Endothelial cell of umbilical vein (primary cell): Measurements from ENCODE around the gene SLC4A5. TPM values are rescaled to one million over a fixed set of nuclear protein-coding genes. Genes with fewer than 3 reads are reported as not detected.

ENCODE experiments used
- BruUV-seq: library from RNA; stranded (reverse); fragments of 400-500 nt; replicated peaks from 2 replicates; lab custom pipeline; 2021; lab: Mats Ljungman, UMichigan
- CTCF ChIA-PET: fragments of 300-600, 350-600 bp; sonication (Branson Sonifier 250); formaldehyde crosslinking; loops from one replicate; lab custom pipeline; 2021; ENCODE audit warnings: antibody characterized with exemption, inconsistent platforms; lab: Charles Lee
- POLR2A ChIA-PET: fragments of 300-600, 350-600 bp; sonication (Branson Sonifier 250); formaldehyde crosslinking; loops from one replicate; lab custom pipeline; 2021; ENCODE audit warnings: antibody characterized with exemption, inconsistent platforms; lab: Charles Lee
- DNase-seq: peaks from one replicate; pipeline ENCODE4 v3.0.0-alpha.2; 2011; ENCODE audit warnings: low read depth, low spot score
- FAIRE-seq: peaks from 2 replicates; lab custom pipeline; 2011; peaks lifted over from hg19 to GRCh38; lab: Jason Lieb, UNC
- H2AFZ ChIP-seq: 2 replicates; pipeline ENCODE4 v1.6.0; 2012; ENCODE audit warnings: low read depth, low read length, control low read depth, inconsistent platforms
- H3K27ac ChIP-seq: 2 replicates; pipeline ENCODE4 v1.5.1; 2011; ENCODE audit warnings: low read depth, mild to moderate bottlenecking, control low read depth, low read length, moderate library complexity; ENCODE audit not compliant: insufficient read depth
- H3K27me3 ChIP-seq, 2 experiments: 2 replicates each; pipeline versions ENCODE4 v1.6.0 to v1.6.1; 2011; ENCODE audit warnings: low read length in 2 of 2, mixed read lengths in 1 of 2; ENCODE audit not compliant: control insufficient read depth in 2 of 2, insufficient read depth in 2 of 2
- H3K36me3 ChIP-seq, 2 experiments: 2 replicates in 1 of 2; 3 replicates in 1 of 2; pipeline ENCODE4 v1.5.1; 2011; ENCODE audit warnings: low read length in 2 of 2, mild to moderate bottlenecking in 1 of 2, moderate library complexity in 1 of 2; ENCODE audit not compliant: control insufficient read depth in 2 of 2, insufficient read depth in 2 of 2; ENCODE audit errors: extremely low read depth in 1 of 2
- H3K4me1 ChIP-seq: 3 replicates; pipeline ENCODE4 v1.5.1; 2011; ENCODE audit warnings: mild to moderate bottlenecking, low read length; ENCODE audit not compliant: control insufficient read depth, insufficient read depth; ENCODE audit errors: extremely low read depth
- H3K4me2 ChIP-seq: 2 replicates; pipeline ENCODE4 v1.6.1; 2011; ENCODE audit warnings: low read length, control low read depth, mixed read lengths; ENCODE audit not compliant: insufficient read depth
- H3K4me3 ChIP-seq, 3 experiments: fragments of 200-600 bp in 1 of 3; sonication (generic), shearing (Covaris generic) in 1 of 3; replicated peaks in 1 of 3; 2 replicates each; pipeline ENCODE4 v1.5.1; 2011 to 2016; ENCODE audit warnings: control low read depth in 3 of 3, low read length in 3 of 3, mild to moderate bottlenecking in 2 of 3, inconsistent platforms in 1 of 3, low read depth in 1 of 3, moderate library complexity in 1 of 3; ENCODE audit not compliant: insufficient read depth in 1 of 3
- H3K79me2 ChIP-seq: 2 replicates; pipeline ENCODE4 v1.6.0; 2012; ENCODE audit warnings: low read length, inconsistent platforms; ENCODE audit not compliant: control insufficient read depth, insufficient read depth
- H3K9ac ChIP-seq: replicated peaks from 2 replicates; pipeline ENCODE3; 2011; ENCODE audit warnings: low read length, control low read depth; ENCODE audit not compliant: insufficient read depth; ENCODE audit errors: extremely low read depth
- H3K9me1 ChIP-seq: replicated peaks from 3 replicates; pipeline ENCODE4 v1.6.0; 2011; ENCODE audit warnings: mild to moderate bottlenecking, low read length; ENCODE audit not compliant: control insufficient read depth, insufficient read depth; ENCODE audit errors: extremely low read depth
- H3K9me3 ChIP-seq: replicated peaks from 2 replicates; pipeline ENCODE4 v1.5.1; 2012; ENCODE audit warnings: low read length, inconsistent platforms; ENCODE audit not compliant: control insufficient read depth, insufficient read depth
- H4K20me1 ChIP-seq: replicated peaks from 2 replicates; pipeline ENCODE3; 2011; ENCODE audit warnings: mild to moderate bottlenecking, low read length; ENCODE audit not compliant: control insufficient read depth, insufficient read depth; ENCODE audit errors: extremely low read depth
- EZH2 ChIP-seq: IDR thresholded peaks from 2 replicates; pipeline ENCODE4 v1.6.1; 2012; ENCODE audit warnings: borderline replicate concordance, low read depth, mild to moderate bottlenecking, moderate library complexity, low read length, inconsistent platforms; ENCODE audit not compliant: severe bottlenecking
- FOS ChIP-seq: IDR thresholded peaks from 2 replicates; pipeline ENCODE4 v1.6.1; 2011; ENCODE audit warnings: mild to moderate bottlenecking, low read length, moderate library complexity, borderline replicate concordance; ENCODE audit not compliant: insufficient read depth
- GATA2 ChIP-seq: IDR thresholded peaks from 2 replicates; pipeline ENCODE4 v1.7.0; 2011; ENCODE audit warnings: low read depth, mild to moderate bottlenecking, moderate library complexity, mixed read lengths, low read length; ENCODE audit not compliant: insufficient read length, insufficient read depth
- JUN ChIP-seq: IDR thresholded peaks from 2 replicates; pipeline ENCODE4 v1.6.1; 2011; ENCODE audit warnings: borderline replicate concordance, low read depth; ENCODE audit not compliant: insufficient read length, insufficient read depth
- MAX ChIP-seq: IDR thresholded peaks from 2 replicates; pipeline ENCODE4 v1.6.1; 2011; ENCODE audit not compliant: insufficient read depth, insufficient read length
- MYC ChIP-seq: IDR thresholded peaks from one replicate; pipeline ENCODE4 v1.6.1; 2011; ENCODE audit warnings: mild to moderate bottlenecking, low read depth, low read length
- POLR2A ChIP-seq: IDR thresholded peaks from 2 replicates; pipeline ENCODE4 v1.6.1; 2012; ENCODE audit warnings: low read depth, mild to moderate bottlenecking, control low read depth, low read length
- POLR2AphosphoS5 ChIP-seq: IDR thresholded peaks from 2 replicates; pipeline ENCODE4 v1.6.1; 2012; ENCODE audit warnings: low read depth, mild to moderate bottlenecking, control low read depth, low read length, moderate library complexity; ENCODE audit not compliant: insufficient read depth
- dilution Hi-C: fragments of 300-500 bp; cut with MboI; formaldehyde crosslinking; loops from one replicate; pipeline ENCODE4 v1.15.0; 2019; ENCODE audit warnings: low sequenced_read_pairs; ENCODE audit not compliant: extremely low pct_ligation_motif_present
- intact Hi-C: fragments of 100-400 bp; cut with micrococcal nuclease; formaldehyde crosslinking; loops from one replicate; pipeline ENCODE4 v1.10.0; 2022
- polyA plus RNA-seq, 4 experiments: library from polyadenylated mRNA; depleted of rRNA in 3 of 4; stranded (reverse) in 3 of 4; unstranded in 1 of 4; fragments of >200 nt; gene quantifications; 2 replicates each; pipeline versions ENCODE4 v1.2.1 to v1.2.3, GENCODE V29; 2011 to 2012; ENCODE audit warnings: missing spikeins in 1 of 4
- total RNA-seq: library from RNA; stranded (reverse); gene quantifications from 2 replicates; pipeline ENCODE4 v1.2.3, GENCODE V29; 2021
- TF ChIP-seq, protein P1 (sequence below), 2 donors: IDR thresholded peaks; 1 replicate in 1 of 2; 2 replicates in 1 of 2; pipeline ENCODE4 v1.5.1; 2011; ENCODE audit warnings: low read length in 2 of 2, mild to moderate bottlenecking in 2 of 2, moderate library complexity in 2 of 2, control low read depth in 1 of 2, inconsistent platforms in 1 of 2, low read depth in 1 of 2; ENCODE audit not compliant: insufficient read depth in 1 of 2; ENCODE audit errors: extremely low read depth in 1 of 2

The SLC4A5 gene
- total and polyA plus RNA-seq, 2 donors (not counting 3 experiments of a cell fraction or from before 2014, with no cell fraction given) = 0.12 to 0.97 TPM

DNA sequence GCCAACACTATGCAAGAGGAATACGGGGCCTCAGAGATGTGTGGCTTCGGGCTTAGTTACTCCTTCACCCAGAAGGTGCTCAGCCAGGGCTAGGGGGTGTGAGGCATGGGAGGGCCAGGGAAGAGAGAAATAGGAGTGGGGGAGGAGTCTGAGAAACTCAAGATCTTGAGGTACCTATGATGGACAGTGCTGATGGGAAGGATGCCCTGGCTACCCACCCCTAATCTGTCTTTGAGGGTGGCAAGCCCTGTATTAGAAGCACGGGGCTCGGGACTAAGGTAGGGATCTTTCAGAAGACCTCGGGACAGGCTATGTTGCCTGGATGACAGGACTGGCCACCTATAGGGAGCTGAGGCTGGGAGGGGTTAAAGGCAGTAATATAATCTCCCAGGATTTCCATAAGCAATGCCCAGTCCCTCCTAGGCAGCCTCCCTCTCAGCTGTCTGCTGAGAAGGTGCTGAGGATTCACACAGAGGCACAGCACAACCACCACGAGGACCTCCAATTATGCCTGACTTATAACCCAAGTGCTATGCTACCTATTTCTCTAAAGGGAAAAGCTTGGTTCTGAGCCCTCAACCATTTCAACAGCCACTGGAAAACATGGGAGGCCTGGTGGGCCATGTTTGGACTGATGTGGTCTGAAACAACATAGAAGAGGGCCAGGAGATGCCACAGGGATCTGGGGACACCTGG is 121.5 kb downstream of the SLC4A5 start:
- CTCF ChIA-PET = no interaction called here
- Histone ChIP-seq H3K9ac (no peak overlapping the region), H3K9me3 (no peaks in the 10 kb centered on the region), H3K9me1 (no peaks in the 10 kb centered on the region), H3K4me1 (no peaks in the 10 kb centered on the region), H3K27ac (no peak overlapping the region), H3K36me3 (peaks cover 0 to 3% of the 10 kb centered on the region in 2 experiments), H3K4me3 (no peak overlapping the region), H2AFZ (no peak overlapping the region), H3K4me2 (no peak overlapping the region), H4K20me1 (no peaks in the 10 kb centered on the region), H3K79me2 (no peaks in the 10 kb centered on the region), H3K27me3 (no peaks in the 10 kb centered on the region)
- DNase-seq (no peak), FAIRE-seq (no peak)
- TF ChIP-seq EZH2 = no peak
- TF ChIP-seq MAX = no peak
- TF ChIP-seq FOS = no peak
- TF ChIP-seq POLR2A = no peak
- no peak for TF ChIP-seq MYC
- no peak for TF ChIP-seq POLR2AphosphoS5
- TF ChIP-seq, protein P1, sequence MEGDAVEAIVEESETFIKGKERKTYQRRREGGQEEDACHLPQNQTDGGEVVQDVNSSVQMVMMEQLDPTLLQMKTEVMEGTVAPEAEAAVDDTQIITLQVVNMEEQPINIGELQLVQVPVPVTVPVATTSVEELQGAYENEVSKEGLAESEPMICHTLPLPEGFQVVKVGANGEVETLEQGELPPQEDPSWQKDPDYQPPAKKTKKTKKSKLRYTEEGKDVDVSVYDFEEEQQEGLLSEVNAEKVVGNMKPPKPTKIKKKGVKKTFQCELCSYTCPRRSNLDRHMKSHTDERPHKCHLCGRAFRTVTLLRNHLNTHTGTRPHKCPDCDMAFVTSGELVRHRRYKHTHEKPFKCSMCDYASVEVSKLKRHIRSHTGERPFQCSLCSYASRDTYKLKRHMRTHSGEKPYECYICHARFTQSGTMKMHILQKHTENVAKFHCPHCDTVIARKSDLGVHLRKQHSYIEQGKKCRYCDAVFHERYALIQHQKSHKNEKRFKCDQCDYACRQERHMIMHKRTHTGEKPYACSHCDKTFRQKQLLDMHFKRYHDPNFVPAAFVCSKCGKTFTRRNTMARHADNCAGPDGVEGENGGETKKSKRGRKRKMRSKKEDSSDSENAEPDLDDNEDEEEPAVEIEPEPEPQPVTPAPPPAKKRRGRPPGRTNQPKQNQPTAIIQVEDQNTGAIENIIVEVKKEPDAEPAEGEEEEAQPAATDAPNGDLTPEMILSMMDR (IDR thresholded peaks at IDR 0.05; ENCODE audit: extremely low read depth in 1 of 2, insufficient read depth in 1 of 2, low read depth in 1 of 2, low read length in 2 of 2) = no peak
- no peak for TF ChIP-seq GATA2
- TF ChIP-seq JUN = no peak
- no TSS peak for BruUV-seq
- intact Hi-C loops = no loop called here
- dilution Hi-C loops = no loop called here
- POLR2A ChIA-PET = no interaction called here
